ENCODE data around the gene XYLT1.

DNA sequence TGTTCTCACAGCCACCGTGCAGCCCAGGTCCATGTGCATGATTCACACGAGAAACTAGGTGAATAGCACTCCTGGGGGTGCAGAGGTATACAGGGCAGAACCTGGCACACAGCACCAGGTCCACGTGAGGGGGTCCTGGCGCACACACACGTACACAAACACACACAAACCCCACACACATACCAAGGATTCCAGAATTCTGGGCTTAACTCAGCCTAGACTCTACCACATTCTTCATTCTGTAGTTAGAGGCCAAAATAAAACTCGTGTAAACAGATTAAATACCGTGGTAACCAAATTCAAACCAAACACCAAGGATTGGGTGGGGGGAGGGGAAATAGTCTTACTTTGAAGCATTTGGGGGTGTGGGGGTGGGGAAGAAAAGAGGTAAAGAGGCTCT, 58.5 kb downstream of the XYLT1 start:
- TF ChIP-seq, protein P1, sequence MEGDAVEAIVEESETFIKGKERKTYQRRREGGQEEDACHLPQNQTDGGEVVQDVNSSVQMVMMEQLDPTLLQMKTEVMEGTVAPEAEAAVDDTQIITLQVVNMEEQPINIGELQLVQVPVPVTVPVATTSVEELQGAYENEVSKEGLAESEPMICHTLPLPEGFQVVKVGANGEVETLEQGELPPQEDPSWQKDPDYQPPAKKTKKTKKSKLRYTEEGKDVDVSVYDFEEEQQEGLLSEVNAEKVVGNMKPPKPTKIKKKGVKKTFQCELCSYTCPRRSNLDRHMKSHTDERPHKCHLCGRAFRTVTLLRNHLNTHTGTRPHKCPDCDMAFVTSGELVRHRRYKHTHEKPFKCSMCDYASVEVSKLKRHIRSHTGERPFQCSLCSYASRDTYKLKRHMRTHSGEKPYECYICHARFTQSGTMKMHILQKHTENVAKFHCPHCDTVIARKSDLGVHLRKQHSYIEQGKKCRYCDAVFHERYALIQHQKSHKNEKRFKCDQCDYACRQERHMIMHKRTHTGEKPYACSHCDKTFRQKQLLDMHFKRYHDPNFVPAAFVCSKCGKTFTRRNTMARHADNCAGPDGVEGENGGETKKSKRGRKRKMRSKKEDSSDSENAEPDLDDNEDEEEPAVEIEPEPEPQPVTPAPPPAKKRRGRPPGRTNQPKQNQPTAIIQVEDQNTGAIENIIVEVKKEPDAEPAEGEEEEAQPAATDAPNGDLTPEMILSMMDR (conservative IDR thresholded peaks at IDR 0.05; ENCODE audit: low read depth, low read length) = no peak
- TF ChIP-seq RCOR1 (IDR thresholded peaks at IDR 0.05; ENCODE audit: insufficient replicate concordance, low read length) (no peak), RFX5 (IDR thresholded peaks at IDR 0.05; ENCODE audit: low read depth, low read length) (no peak), MAFK (IDR thresholded peaks at IDR 0.05; ENCODE audit: low read depth, low read length) (no peak), POLR2A (IDR thresholded peaks at IDR 0.05; ENCODE audit: low read depth, low read length) (no peak), SMC3 (IDR thresholded peaks at IDR 0.05; ENCODE audit: low read depth, low read length) (no peak), NFE2L2 (IDR thresholded peaks at IDR 0.05; ENCODE audit: low read depth, low read length) (no peak), MXI1 (IDR thresholded peaks at IDR 0.05; ENCODE audit: borderline replicate concordance, low read depth, low read length) (no peak), MAZ (IDR thresholded peaks at IDR 0.05; ENCODE audit: borderline replicate concordance, low read depth, low read length) (no peak), BHLHE40 (IDR thresholded peaks at IDR 0.05; ENCODE audit: low read depth, low read length) (peak; percentile 83; the same call in 1 of the 2 replicates)
- TF ChIP-seq, protein P2, sequence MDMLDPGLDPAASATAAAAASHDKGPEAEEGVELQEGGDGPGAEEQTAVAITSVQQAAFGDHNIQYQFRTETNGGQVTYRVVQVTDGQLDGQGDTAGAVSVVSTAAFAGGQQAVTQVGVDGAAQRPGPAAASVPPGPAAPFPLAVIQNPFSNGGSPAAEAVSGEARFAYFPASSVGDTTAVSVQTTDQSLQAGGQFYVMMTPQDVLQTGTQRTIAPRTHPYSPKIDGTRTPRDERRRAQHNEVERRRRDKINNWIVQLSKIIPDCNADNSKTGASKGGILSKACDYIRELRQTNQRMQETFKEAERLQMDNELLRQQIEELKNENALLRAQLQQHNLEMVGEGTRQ (IDR thresholded peaks at IDR 0.05; ENCODE audit: low read depth, low read length) = peak; percentile 31; the same call in 1 of the 2 replicates
- TF ChIP-seq, protein P3, sequence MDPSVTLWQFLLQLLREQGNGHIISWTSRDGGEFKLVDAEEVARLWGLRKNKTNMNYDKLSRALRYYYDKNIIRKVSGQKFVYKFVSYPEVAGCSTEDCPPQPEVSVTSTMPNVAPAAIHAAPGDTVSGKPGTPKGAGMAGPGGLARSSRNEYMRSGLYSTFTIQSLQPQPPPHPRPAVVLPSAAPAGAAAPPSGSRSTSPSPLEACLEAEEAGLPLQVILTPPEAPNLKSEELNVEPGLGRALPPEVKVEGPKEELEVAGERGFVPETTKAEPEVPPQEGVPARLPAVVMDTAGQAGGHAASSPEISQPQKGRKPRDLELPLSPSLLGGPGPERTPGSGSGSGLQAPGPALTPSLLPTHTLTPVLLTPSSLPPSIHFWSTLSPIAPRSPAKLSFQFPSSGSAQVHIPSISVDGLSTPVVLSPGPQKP (IDR thresholded peaks at IDR 0.05; ENCODE audit: borderline replicate concordance, low read depth, low read length) = no peak
